Right lobe of liver (tissue), 4 donors: Measurements from ENCODE around the gene ATP7B.

ENCODE experiments used
- POLR2A ChIP-seq: fragments of 450-650 bp; IDR thresholded peaks from one replicate; pipeline ENCODE4 v1.6.1; 2017; ENCODE audit warnings: antibody characterized with exemption, mild to moderate bottlenecking
- TF ChIP-seq, protein P1 (sequence below), 4 donors: fragments of 200-600 bp in 3 of 4; fragments of 450-650 bp in 1 of 4; IDR thresholded peaks; one replicate each; pipeline versions ENCODE4 v1.5.1 to v1.8.0; 2016 to 2022; ENCODE audit warnings: antibody characterized with exemption in 4 of 4, mild to moderate bottlenecking in 2 of 4
- donor health status: DM: no; HTN: no; CAD: no.
- donor health status: DM: no; HTN: no; CAD: no.
- donor health status: DM: no; HTN: yes; CAD: no.

DNA sequence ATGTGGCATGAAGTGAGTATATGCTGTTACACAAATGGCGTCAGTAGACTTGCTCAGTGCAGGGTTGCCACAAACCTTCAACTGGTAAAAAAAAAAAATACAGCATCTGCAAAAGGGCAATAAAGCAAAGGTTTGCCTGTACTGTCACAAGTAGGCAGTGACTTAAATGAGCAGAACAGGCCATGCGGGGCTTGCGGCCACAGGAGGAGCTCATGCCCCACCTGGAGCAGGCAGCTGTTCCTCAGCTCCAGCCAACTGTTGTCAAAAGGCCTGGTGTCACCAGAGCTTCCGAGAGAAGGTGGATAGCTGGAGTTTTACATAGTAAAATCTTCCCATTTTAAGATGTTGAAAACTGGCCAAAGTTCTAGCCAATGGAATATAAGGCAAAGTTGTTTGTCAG is 7.7 kb downstream of the ATP7B start:
- TF ChIP-seq, protein P1, sequence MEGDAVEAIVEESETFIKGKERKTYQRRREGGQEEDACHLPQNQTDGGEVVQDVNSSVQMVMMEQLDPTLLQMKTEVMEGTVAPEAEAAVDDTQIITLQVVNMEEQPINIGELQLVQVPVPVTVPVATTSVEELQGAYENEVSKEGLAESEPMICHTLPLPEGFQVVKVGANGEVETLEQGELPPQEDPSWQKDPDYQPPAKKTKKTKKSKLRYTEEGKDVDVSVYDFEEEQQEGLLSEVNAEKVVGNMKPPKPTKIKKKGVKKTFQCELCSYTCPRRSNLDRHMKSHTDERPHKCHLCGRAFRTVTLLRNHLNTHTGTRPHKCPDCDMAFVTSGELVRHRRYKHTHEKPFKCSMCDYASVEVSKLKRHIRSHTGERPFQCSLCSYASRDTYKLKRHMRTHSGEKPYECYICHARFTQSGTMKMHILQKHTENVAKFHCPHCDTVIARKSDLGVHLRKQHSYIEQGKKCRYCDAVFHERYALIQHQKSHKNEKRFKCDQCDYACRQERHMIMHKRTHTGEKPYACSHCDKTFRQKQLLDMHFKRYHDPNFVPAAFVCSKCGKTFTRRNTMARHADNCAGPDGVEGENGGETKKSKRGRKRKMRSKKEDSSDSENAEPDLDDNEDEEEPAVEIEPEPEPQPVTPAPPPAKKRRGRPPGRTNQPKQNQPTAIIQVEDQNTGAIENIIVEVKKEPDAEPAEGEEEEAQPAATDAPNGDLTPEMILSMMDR (IDR thresholded peaks at IDR 0.05), result no peak
- TF ChIP-seq POLR2A, result no peak
